HEK293 (cell line): ENCODE data around the gene PPP1R12C.

Source experiments
- KLF8 ChIP-seq: fragments of 450-650 bp; formaldehyde crosslinking; IDR thresholded peaks from 2 replicates; pipeline ENCODE4 v1.5.1; 2016; ENCODE audit warnings: missing biosample characterization, missing genetic modification characterization
- ZNF24 ChIP-seq: fragments of 450-650 bp; formaldehyde crosslinking; IDR thresholded peaks from 2 replicates; pipeline ENCODE4 v1.5.1; 2016; ENCODE audit warnings: missing biosample characterization, missing genetic modification characterization
- ZNF747 ChIP-seq: fragments of 450-650 bp; formaldehyde crosslinking; IDR thresholded peaks from 2 replicates; pipeline ENCODE4 v1.5.1; 2016; ENCODE audit warnings: missing biosample characterization, missing genetic modification characterization

GRCh38 chr19:55157064-55157908 lies 39.8 kb upstream of the PPP1R12C start, which contains the start of gene TNNI3:
- TF ChIP-seq ZNF24 (tag by site-specific recombination) (no peak), KLF8 (tag by site-specific recombination) (no peak), ZNF747 (tag by site-specific recombination) (no peak)
